H9 (cell line): ENCODE results near the gene SHC1. TPM values are rescaled to one million over a fixed set of nuclear protein-coding genes. Genes with fewer than 3 reads are reported as not detected.

ENCODE experiments used
- DNase-seq: peaks from one replicate; pipeline ENCODE4 v3.0.0-alpha.2; 2017
- H2AFZ ChIP-seq: one replicate; pipeline ENCODE4 v1.6.1; 2013; ENCODE audit warnings: mild to moderate bottlenecking, low read length, control low read depth, moderate library complexity
- H2AK5ac ChIP-seq: 2 replicates; pipeline ENCODE4 v1.6.1; 2013; ENCODE audit warnings: low read length, control low read depth, mixed read lengths; ENCODE audit not compliant: insufficient read length
- H2BK120ac ChIP-seq: one replicate; pipeline ENCODE4 v1.6.1; 2013; ENCODE audit warnings: low read depth, mild to moderate bottlenecking, low read length, control low read depth, inconsistent platforms; ENCODE audit not compliant: poor library complexity, severe bottlenecking
- H2BK12ac ChIP-seq: 2 replicates; pipeline ENCODE4 v1.6.1; 2013; ENCODE audit warnings: low read length, control low read depth, mixed read lengths, low read depth; ENCODE audit not compliant: insufficient read length
- H2BK15ac ChIP-seq: 2 replicates; pipeline ENCODE4 v1.6.1; 2013; ENCODE audit warnings: low read depth, low read length, control low read depth
- H2BK20ac ChIP-seq: one replicate; pipeline ENCODE4 v1.6.1; 2013; ENCODE audit warnings: low read depth, mild to moderate bottlenecking, low read length, control low read depth, inconsistent platforms; ENCODE audit not compliant: poor library complexity, severe bottlenecking
- H2BK5ac ChIP-seq: 2 replicates; pipeline ENCODE4 v1.6.1; 2013; ENCODE audit warnings: low read length, control low read depth, mixed read lengths; ENCODE audit not compliant: insufficient read length
- H3K14ac ChIP-seq: 2 replicates; pipeline ENCODE4 v1.6.1; 2013; ENCODE audit warnings: low read length, control low read depth; ENCODE audit not compliant: insufficient read depth
- H3K18ac ChIP-seq: 2 replicates; pipeline ENCODE4 v1.6.1; 2013; ENCODE audit warnings: low read depth, mild to moderate bottlenecking, mixed read lengths, low read length, control low read depth; ENCODE audit not compliant: insufficient read length
- H3K23ac ChIP-seq: 2 replicates; pipeline ENCODE4 v1.6.1; 2013; ENCODE audit warnings: low read length, control low read depth, mixed read lengths, low read depth; ENCODE audit not compliant: insufficient read length
- H3K23me2 ChIP-seq: 2 replicates; pipeline ENCODE4 v1.6.1; 2013; ENCODE audit warnings: low read depth, mild to moderate bottlenecking, mixed read lengths, low read length, control low read depth; ENCODE audit not compliant: insufficient read length, poor library complexity, severe bottlenecking
- H3K27ac ChIP-seq: 2 replicates; pipeline ENCODE4 v1.5.1; 2013; ENCODE audit warnings: low read length, control low read depth, mixed read lengths, low read depth; ENCODE audit not compliant: insufficient read length
- H3K27me3 ChIP-seq: 2 replicates; pipeline ENCODE4 v1.6.1; 2013; ENCODE audit warnings: low read length, control low read depth, inconsistent platforms; ENCODE audit not compliant: insufficient read depth
- H3K4ac ChIP-seq: 2 replicates; pipeline ENCODE4 v1.6.1; 2013; ENCODE audit warnings: low read depth, mild to moderate bottlenecking, control low read depth, inconsistent platforms, low read length, moderate library complexity
- H3K4me1 ChIP-seq: 2 replicates; pipeline ENCODE4 v1.6.1; 2013; ENCODE audit warnings: low read length, control low read depth, inconsistent platforms; ENCODE audit not compliant: insufficient read depth
- H3K4me2 ChIP-seq: 2 replicates; pipeline ENCODE4 v1.6.1; 2013; ENCODE audit warnings: low read length, control low read depth, mixed read lengths; ENCODE audit not compliant: insufficient read length, insufficient read depth
- H3K56ac ChIP-seq: 2 replicates; pipeline ENCODE4 v1.6.1; 2013; ENCODE audit warnings: low read depth, mild to moderate bottlenecking, mixed read lengths, low read length, control low read depth; ENCODE audit not compliant: insufficient read length
- H3K79me1 ChIP-seq: 2 replicates; pipeline ENCODE4 v1.6.1; 2013; ENCODE audit warnings: low read depth, mild to moderate bottlenecking, moderate library complexity, low read length, control low read depth, inconsistent platforms; ENCODE audit not compliant: insufficient read depth, poor library complexity, severe bottlenecking
- H3K79me2 ChIP-seq: 2 replicates; pipeline ENCODE4 v1.6.1; 2013; ENCODE audit warnings: low read length, control low read depth, inconsistent platforms; ENCODE audit not compliant: insufficient read depth
- H3K9ac ChIP-seq: 2 replicates; pipeline ENCODE4 v1.6.1; 2013; ENCODE audit warnings: low read length, control low read depth, mixed read lengths; ENCODE audit not compliant: insufficient read length; ENCODE audit errors: extremely low read depth
- H3K9me3 ChIP-seq: one replicate; pipeline ENCODE4 v1.6.1; 2013; ENCODE audit warnings: low read depth, low read length, inconsistent platforms; ENCODE audit not compliant: control insufficient read depth
- H3T11ph ChIP-seq: one replicate; pipeline ENCODE4 v1.6.1; 2013; ENCODE audit warnings: mild to moderate bottlenecking, low read length, control low read depth, inconsistent platforms
- H4K20me1 ChIP-seq: one replicate; pipeline ENCODE4 v1.6.1; 2013; ENCODE audit not compliant: control insufficient read depth, insufficient read length, insufficient read depth
- H4K5ac ChIP-seq: 2 replicates; pipeline ENCODE4 v1.6.1; 2013; ENCODE audit warnings: low read depth, mild to moderate bottlenecking, mixed read lengths, low read length, control low read depth; ENCODE audit not compliant: insufficient read length
- H4K8ac ChIP-seq: replicated peaks from 2 replicates; pipeline ENCODE4 v1.6.1; 2013; ENCODE audit warnings: low read length, control low read depth, mixed read lengths, low read depth; ENCODE audit not compliant: insufficient read length
- H4K91ac ChIP-seq: 2 replicates; pipeline ENCODE4 v1.6.1; 2013; ENCODE audit warnings: low read depth, mild to moderate bottlenecking, moderate library complexity, mixed read lengths, low read length, control low read depth; ENCODE audit not compliant: insufficient read length
- H3K27ac Mint-ChIP-seq, 3 experiments: 2 replicates in 2 of 3; 3 replicates in 1 of 3; pipeline ENCODE4 v1.8.0; 2020 to 2021; ENCODE audit warnings: mixed read lengths in 3 of 3, mild to moderate bottlenecking in 1 of 3, moderate library complexity in 1 of 3
- H3K27me3 Mint-ChIP-seq: 2 replicates; pipeline ENCODE4 v1.8.0; 2021; ENCODE audit warnings: low read depth, mild to moderate bottlenecking, moderate library complexity, mixed read lengths
- H3K36me3 Mint-ChIP-seq, 3 experiments: 2 replicates in 2 of 3; 3 replicates in 1 of 3; pipeline ENCODE4 v1.8.0; 2020 to 2021; ENCODE audit warnings: low read depth in 3 of 3, mixed read lengths in 3 of 3; ENCODE audit not compliant: insufficient read depth in 1 of 3
- H3K4me1 Mint-ChIP-seq, 2 experiments: 2 replicates each; pipeline ENCODE4 v1.8.0; 2020; ENCODE audit warnings: mixed read lengths in 2 of 2
- H3K4me3 Mint-ChIP-seq, 2 experiments: 2 replicates in 1 of 2; 3 replicates in 1 of 2; pipeline ENCODE4 v1.8.0; 2020 to 2021; ENCODE audit warnings: mild to moderate bottlenecking in 2 of 2, mixed read lengths in 2 of 2, moderate library complexity in 1 of 2
- H3K9me3 Mint-ChIP-seq, 2 experiments: 2 replicates in 1 of 2; 3 replicates in 1 of 2; pipeline ENCODE4 v1.8.0; 2020; ENCODE audit warnings: mild to moderate bottlenecking in 2 of 2, mixed read lengths in 2 of 2, moderate library complexity in 1 of 2
- CTCF ChIP-seq: fragments of 200-600 bp; sonication (generic); conservative IDR thresholded peaks from 3 replicates; pipeline ENCODE4 v1.8.0; 2021; ENCODE audit warnings: antibody characterized with exemption, mild to moderate bottlenecking
- WGBS: extraction: QIAGEN DNeasy Blood & Tissue Kit; methylation state at CpG from one replicate; pipeline ENCODE4 v1.1.7; 2013; ENCODE audit warnings: missing lambda C conversion rate, low lambda C conversion rate, mixed read lengths; ENCODE audit not compliant: insufficient read length; ENCODE audit errors: extremely low coverage; 5-methylcytosine and 5-hydroxymethylcytosine counted together
- total RNA-seq: library from RNA; stranded (reverse); gene quantifications from 2 replicates; pipeline ENCODE4 v1.2.1, GENCODE V29; 2021

SHC1 gene
- total RNA-seq, 1 experiment from 2014 or later, result 168 TPM

GRCh38 chr1:155019377-155020245, 49.1 kb upstream of the SHC1 start:
- Histone ChIP-seq H3K23me2 (no peaks in the 10 kb centered on the region), H2BK20ac (no peak overlapping the region), H4K91ac (no peak overlapping the region), H3K23ac (no peak overlapping the region), H2BK12ac (no peak overlapping the region), H3K9me3 (no peaks in the 10 kb centered on the region), H2AFZ (no peak overlapping the region), H2AK5ac (no peak overlapping the region), H3K18ac (no peak overlapping the region), H4K8ac (no peak overlapping the region), H3K14ac (no peak overlapping the region; the same call in 1 of the 2 replicates), H3K27me3 (no peaks in the 10 kb centered on the region), H3K4me2 (no peak overlapping the region), H4K5ac (no peak overlapping the region), H3K79me1 (no peaks in the 10 kb centered on the region), H2BK15ac (no peak overlapping the region), H4K20me1 (no peaks in the 10 kb centered on the region), H3K4ac (no peak overlapping the region), H2BK120ac (no peak overlapping the region), H2BK5ac (no peak overlapping the region), H3K79me2 (no peaks in the 10 kb centered on the region), H3K27ac (no peak overlapping the region), H3K4me1 (no peaks in the 10 kb centered on the region; the same call in 1 of the 2 replicates), H3T11ph (no peak overlapping the region), H3K56ac (no peak overlapping the region), H3K9ac (no peak overlapping the region)
- Mint-ChIP-seq H3K36me3 (peaks cover 4 to 24% (median 18%) of the 10 kb centered on the region in 3 experiments; a peak in 6 of 7 replicates), H3K27ac (peak overlapping the region in 2 of 3 experiments; percentile 5 to 44; a peak in 3 of 7 replicates), H3K9me3 (no peaks in the 10 kb centered on the region), H3K27me3 (peaks cover 9% of the 10 kb centered on the region), H3K4me1 (peaks cover 27 to 48% of the 10 kb centered on the region in 2 experiments), H3K4me3 (no peak overlapping the region; a peak in 1 of 5 replicates)
- no peak for DNase-seq
- WGBS, result no CpG with 5 or more reads among the region's 11 CpGs
- TF ChIP-seq CTCF, result no peak
